ENCODE measurements around the gene BIN1.
A peak's percentile ranks its signal among the peaks of the same experiment; 100 is the strongest.

The BIN1 gene

DNA sequence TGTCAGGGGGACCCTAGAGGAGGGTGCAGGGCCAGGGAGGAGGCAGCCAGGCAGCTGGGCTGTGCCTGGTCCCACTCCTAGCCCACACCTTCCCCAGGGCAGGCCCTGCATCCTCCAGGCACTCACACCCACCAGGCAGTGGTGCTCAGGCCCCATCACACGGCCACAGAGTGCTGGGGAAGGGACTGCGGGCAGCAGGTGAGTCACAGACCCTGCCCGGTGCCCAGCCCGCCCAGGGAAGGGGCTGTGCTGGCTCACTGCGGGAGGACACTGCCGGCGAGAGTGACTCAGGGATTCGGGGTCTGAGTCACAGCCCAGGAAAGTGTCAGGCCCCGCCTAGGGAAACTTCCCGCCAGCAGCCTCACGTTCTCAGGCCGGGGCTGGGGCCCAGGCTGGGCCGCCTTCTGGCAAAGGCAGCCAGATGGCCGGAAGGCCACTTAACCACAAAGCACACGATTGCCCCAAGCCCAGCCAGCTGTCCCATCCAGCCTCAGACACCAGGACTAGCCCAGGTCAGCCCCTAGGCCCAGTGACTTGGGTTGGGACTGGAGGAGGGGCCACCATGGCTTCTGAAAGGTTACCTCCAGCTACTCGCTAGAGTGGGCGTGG is 42.2 kb downstream of the BIN1 start:
- H3K9me3 Mint-ChIP-seq, result no peaks in the 10 kb centered on the region
- peaks cover 25% of the 10 kb centered on the region for H3K36me3 Mint-ChIP-seq (ENCODE audit: low read depth)
- peaks cover 33% of the 10 kb centered on the region for H3K4me1 Mint-ChIP-seq
- H3K4me3 Mint-ChIP-seq, result no peak overlapping the region
- TF ChIP-seq, protein P1, sequence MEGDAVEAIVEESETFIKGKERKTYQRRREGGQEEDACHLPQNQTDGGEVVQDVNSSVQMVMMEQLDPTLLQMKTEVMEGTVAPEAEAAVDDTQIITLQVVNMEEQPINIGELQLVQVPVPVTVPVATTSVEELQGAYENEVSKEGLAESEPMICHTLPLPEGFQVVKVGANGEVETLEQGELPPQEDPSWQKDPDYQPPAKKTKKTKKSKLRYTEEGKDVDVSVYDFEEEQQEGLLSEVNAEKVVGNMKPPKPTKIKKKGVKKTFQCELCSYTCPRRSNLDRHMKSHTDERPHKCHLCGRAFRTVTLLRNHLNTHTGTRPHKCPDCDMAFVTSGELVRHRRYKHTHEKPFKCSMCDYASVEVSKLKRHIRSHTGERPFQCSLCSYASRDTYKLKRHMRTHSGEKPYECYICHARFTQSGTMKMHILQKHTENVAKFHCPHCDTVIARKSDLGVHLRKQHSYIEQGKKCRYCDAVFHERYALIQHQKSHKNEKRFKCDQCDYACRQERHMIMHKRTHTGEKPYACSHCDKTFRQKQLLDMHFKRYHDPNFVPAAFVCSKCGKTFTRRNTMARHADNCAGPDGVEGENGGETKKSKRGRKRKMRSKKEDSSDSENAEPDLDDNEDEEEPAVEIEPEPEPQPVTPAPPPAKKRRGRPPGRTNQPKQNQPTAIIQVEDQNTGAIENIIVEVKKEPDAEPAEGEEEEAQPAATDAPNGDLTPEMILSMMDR (IDR thresholded peaks at IDR 0.05; ENCODE audit: unreplicated experiment in 3 of 3), result no peak
- peaks cover 3% of the 10 kb centered on the region for H3K27me3 Mint-ChIP-seq (ENCODE audit: low read depth)
- peak overlapping the region in 2 of 3 experiments; percentile 70 to 79 for H3K27ac Mint-ChIP-seq

DNA sequence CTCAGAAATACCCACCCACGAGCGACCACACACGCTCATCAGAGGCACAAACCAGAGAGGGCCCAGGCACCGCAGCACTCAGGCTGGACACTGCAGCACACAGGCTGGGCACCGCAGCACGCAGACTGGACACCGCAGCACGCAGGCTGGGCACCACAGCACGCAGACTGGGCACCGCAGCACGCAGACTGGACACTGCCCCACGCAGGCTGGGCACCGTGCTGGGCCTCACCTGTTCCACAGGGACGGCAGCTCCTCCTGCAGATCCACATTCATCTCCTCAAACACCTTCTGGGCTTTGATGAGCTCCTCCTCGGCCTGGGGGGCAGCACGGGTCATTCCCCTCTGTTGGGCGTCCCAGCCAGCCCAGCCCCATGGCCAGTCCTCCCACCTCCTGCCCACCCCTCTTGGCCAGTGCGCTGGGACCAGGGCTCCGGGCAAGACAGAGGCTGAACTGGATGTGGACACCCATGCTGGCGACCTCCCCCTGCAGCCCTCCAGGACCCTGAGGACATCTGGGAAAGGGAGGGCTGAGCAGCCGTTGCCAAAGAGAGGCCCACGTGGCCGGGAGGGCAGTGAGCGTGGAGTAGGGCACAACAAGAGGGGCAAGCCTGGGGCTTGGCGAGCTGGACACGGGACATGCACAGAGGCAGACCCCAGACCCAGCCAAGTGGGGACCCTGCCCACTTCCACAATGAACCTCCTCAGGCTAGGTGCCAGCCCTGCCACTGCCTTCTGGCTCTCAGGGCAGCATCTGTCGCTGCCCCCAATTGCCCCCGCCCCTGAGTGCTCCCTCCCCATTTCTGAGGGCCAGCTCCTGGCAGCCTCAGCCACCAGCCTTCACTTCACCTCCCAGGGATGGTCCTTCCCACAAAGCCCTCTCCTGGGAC is 43.0 kb downstream of the BIN1 start:
- H3K9me3 Mint-ChIP-seq, result no peaks in the 10 kb centered on the region
- TF ChIP-seq, protein P1 (IDR thresholded peaks at IDR 0.05; ENCODE audit: unreplicated experiment in 3 of 3), result no peak
- H3K4me1 Mint-ChIP-seq, result peaks cover 35% of the 10 kb centered on the region
- peaks cover 3% of the 10 kb centered on the region for H3K27me3 Mint-ChIP-seq (ENCODE audit: low read depth)
- H3K4me3 Mint-ChIP-seq, result no peak overlapping the region
- H3K27ac Mint-ChIP-seq, result no peak overlapping the region
- H3K36me3 Mint-ChIP-seq (ENCODE audit: low read depth), result peaks cover 20% of the 10 kb centered on the region

DNA sequence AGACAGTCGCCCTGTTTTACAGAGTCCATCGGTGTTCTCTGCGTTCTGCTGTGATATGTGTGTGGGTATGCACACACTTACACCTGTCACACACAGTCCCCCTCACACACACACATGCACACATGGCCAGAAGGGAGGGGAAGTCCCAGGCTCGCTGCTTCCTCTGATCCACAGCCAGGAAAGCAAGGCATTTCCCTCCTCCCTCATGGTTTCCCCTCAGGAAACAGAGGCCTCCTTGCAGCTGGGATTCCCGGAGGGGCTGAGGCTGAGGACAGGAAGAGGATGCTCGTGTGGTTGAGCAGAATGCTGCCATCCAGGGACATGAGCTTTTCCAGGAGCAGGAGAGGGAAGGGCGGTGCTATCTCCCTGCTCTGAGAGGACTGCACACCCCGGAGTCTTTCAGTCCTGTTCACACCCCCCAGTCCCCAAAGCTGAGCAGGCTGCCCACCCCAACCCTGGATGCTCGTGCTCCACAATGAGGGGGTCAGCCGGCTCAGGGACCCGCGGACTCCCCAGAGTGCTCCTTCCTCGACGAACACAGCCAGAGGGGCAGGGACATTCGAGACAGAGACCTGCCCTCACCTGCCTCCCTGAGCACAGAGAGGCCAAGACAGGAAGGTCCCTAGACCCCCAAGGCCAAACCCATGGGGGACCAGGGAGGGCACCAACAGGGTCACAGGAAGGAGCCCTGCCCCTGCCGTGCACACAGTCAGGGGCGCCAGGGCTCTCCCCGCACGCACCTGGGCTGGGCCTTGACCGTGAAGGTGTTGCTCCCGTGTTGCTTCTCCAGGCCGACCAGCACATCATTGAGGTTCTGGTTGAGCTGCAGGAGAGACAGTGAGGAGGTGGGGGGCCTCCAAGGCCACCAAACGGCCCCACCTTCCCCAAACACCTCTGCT is 45.3 kb downstream of the BIN1 start:
- Mint-ChIP-seq H3K9me3 (no peaks in the 10 kb centered on the region), H3K36me3 (ENCODE audit: low read depth) (peaks cover 21% of the 10 kb centered on the region), H3K4me1 (peaks cover 32% of the 10 kb centered on the region), H3K4me3 (no peak overlapping the region), H3K27me3 (ENCODE audit: low read depth) (no peaks in the 10 kb centered on the region), H3K27ac (peak overlapping the region; percentile 70 to 82 (median 73))
- TF ChIP-seq, protein P1 (IDR thresholded peaks at IDR 0.05; ENCODE audit: unreplicated experiment in 3 of 3), result no peak

DNA sequence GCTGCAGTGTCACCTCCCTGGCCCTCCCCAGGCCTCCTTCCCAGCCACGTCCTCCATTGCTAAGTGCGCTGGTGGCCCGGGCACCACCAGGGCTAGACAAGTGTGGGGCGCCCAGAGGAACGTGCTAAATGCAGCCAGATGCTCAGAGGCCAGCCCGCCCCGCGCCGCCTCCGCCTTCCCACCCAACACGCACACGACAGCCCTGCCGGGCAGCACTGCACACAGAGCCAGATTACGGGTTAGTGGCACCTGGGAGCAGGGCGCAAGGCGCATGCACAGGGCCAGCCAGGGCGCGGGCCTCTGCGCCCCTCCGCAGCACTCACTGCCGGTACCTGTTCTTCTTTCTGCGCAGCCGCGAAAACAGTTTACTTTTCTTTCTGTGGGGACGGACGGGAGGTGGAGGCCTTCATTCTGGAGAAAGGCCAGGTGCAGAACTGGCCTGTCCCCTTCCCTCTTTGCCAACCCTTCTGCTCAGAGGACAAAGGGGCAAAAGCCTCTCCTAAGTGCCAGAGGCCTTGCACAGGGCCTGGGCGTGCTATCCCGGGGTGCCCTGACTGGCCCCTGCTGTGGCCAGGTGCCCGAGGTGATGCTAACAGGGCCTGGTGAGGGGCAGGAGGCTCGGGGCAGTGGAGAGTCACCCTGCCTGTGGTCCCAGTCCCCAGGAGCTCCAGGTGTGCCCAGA is 46.5 kb downstream of the BIN1 start:
- Mint-ChIP-seq H3K4me1 (peaks cover 26% of the 10 kb centered on the region), H3K27ac (no peak overlapping the region), H3K36me3 (ENCODE audit: low read depth) (peaks cover 19% of the 10 kb centered on the region), H3K9me3 (no peaks in the 10 kb centered on the region), H3K4me3 (no peak overlapping the region), H3K27me3 (ENCODE audit: low read depth) (no peaks in the 10 kb centered on the region)
- TF ChIP-seq, protein P1 (IDR thresholded peaks at IDR 0.05; ENCODE audit: unreplicated experiment in 3 of 3), result no peak

DNA sequence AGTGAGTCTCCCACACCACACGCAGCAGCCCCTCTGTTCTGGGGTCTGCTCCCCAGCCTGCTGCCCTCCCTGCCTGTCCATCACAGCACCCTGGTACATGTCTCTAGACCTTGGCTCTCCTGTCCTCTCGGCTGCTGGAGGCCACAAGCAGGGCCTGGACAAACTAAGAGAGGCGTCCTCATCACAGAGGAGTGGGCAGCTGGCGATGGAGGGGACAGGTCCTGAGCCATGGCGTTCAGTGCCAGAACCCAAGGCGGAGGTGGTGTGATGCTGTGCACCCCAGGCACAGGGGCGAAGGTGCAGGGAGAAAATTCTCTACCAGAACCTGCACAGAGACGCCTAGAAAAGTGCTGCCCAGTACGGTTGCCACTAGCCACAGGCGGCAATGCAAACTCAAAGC is 47.4 kb downstream of the BIN1 start:
- H3K27ac Mint-ChIP-seq, result no peak overlapping the region
- TF ChIP-seq, protein P1 (IDR thresholded peaks at IDR 0.05; ENCODE audit: unreplicated experiment in 3 of 3), result no peak
- no peaks in the 10 kb centered on the region for H3K27me3 Mint-ChIP-seq (ENCODE audit: low read depth)
- H3K4me1 Mint-ChIP-seq, result peaks cover 24% of the 10 kb centered on the region
- no peaks in the 10 kb centered on the region for H3K9me3 Mint-ChIP-seq
- H3K4me3 Mint-ChIP-seq, result no peak overlapping the region
- H3K36me3 Mint-ChIP-seq (ENCODE audit: low read depth), result peaks cover 19% of the 10 kb centered on the region

Measured in nephron (organoid).